SJCRH30 (cell line): Measurements from ENCODE around the gene YAF2. TPM values are rescaled to one million over a fixed set of nuclear protein-coding genes. Genes with fewer than 3 reads are reported as not detected.

ENCODE experiments used
- DNase-seq, 2 experiments: peaks; one replicate each; pipeline ENCODE4 v3.0.0-alpha.2; 2015 to 2020
- H3K27ac ChIP-seq: fragments of 250-450 bp; sonication (Bioruptor Pico); 2 replicates; pipeline ENCODE4 v1.5.1; 2020; ENCODE audit warnings: mild to moderate bottlenecking, moderate library complexity
- H3K27me3 ChIP-seq: fragments of 250-450 bp; sonication (Bioruptor Pico); 2 replicates; pipeline ENCODE4 v1.5.1; 2020; ENCODE audit warnings: mild to moderate bottlenecking, moderate library complexity
- H3K36me3 ChIP-seq: fragments of 250-450 bp; sonication (Bioruptor Pico); 2 replicates; pipeline ENCODE4 v1.5.1; 2020; ENCODE audit warnings: mild to moderate bottlenecking, moderate library complexity
- H3K4me1 ChIP-seq: fragments of 250-450 bp; sonication (Bioruptor Pico); 2 replicates; pipeline ENCODE4 v1.5.1; 2020; ENCODE audit warnings: mild to moderate bottlenecking, moderate library complexity
- H3K4me3 ChIP-seq: fragments of 250-450 bp; sonication (Bioruptor Pico); 2 replicates; pipeline ENCODE4 v1.5.1; 2020; ENCODE audit warnings: mild to moderate bottlenecking, moderate library complexity
- H3K9me3 ChIP-seq: fragments of 250-450 bp; sonication (Bioruptor Pico); replicated peaks from 2 replicates; pipeline ENCODE4 v1.5.1; 2020; ENCODE audit warnings: mild to moderate bottlenecking, moderate library complexity
- total RNA-seq: library from RNA; depleted of rRNA; stranded (reverse); fragments of >200 nt; shearing (Covaris generic); gene quantifications from 2 replicates; pipeline ENCODE4 v1.2.3, GENCODE V29; 2014

YAF2 gene
- total RNA-seq, 1 experiment from 2014 or later = 31.5 TPM

GRCh38 chr12:42163913-42164312 lies 74.1 kb downstream of the YAF2 start:
- H3K4me1 ChIP-seq = no peaks in the 10 kb centered on the region
- H3K4me3 ChIP-seq = no peak overlapping the region
- no peaks in the 10 kb centered on the region for H3K27me3 ChIP-seq
- no peak for DNase-seq
- peaks cover 7% of the 10 kb centered on the region for H3K36me3 ChIP-seq
- H3K9me3 ChIP-seq = no peaks in the 10 kb centered on the region
- no peak overlapping the region for H3K27ac ChIP-seq

- no peak for DNase-seq
- no peak overlapping the region for H3K27ac ChIP-seq
- H3K9me3 ChIP-seq = no peaks in the 10 kb centered on the region
- no peaks in the 10 kb centered on the region for H3K27me3 ChIP-seq
- H3K36me3 ChIP-seq = peaks cover 15% of the 10 kb centered on the region
- H3K4me3 ChIP-seq = no peak overlapping the region
- H3K4me1 ChIP-seq = no peaks in the 10 kb centered on the region
These were observed 75.1 kb downstream of the YAF2 start for GRCh38 chr12:42162965-42163364.

GRCh38 chr12:42162193-42162592 lies 75.9 kb downstream of the YAF2 start:
- Histone ChIP-seq H3K9me3 (no peaks in the 10 kb centered on the region), H3K36me3 (peaks cover 15% of the 10 kb centered on the region), H3K4me3 (no peak overlapping the region), H3K27me3 (no peaks in the 10 kb centered on the region), H3K27ac (no peak overlapping the region), H3K4me1 (no peaks in the 10 kb centered on the region)
- no peak for DNase-seq

- no peak overlapping the region for H3K4me3 ChIP-seq
- no peaks in the 10 kb centered on the region for H3K27me3 ChIP-seq
- peaks cover 15% of the 10 kb centered on the region for H3K36me3 ChIP-seq
- no peak for DNase-seq
- no peaks in the 10 kb centered on the region for H3K4me1 ChIP-seq
- H3K9me3 ChIP-seq = no peaks in the 10 kb centered on the region
- H3K27ac ChIP-seq = no peak overlapping the region
These were observed 76.5 kb downstream of the YAF2 start for GRCh38 chr12:42161529-42161928.

GRCh38 chr12:42156232-42156631 lies 81.8 kb downstream of the YAF2 start:
- Histone ChIP-seq H3K4me1 (no peaks in the 10 kb centered on the region), H3K9me3 (peaks cover 4% of the 10 kb centered on the region; the same call in 1 of the 2 replicates), H3K27me3 (no peaks in the 10 kb centered on the region), H3K36me3 (peaks cover 20% of the 10 kb centered on the region), H3K4me3 (no peak overlapping the region), H3K27ac (no peak overlapping the region)
- DNase-seq = no peak

GRCh38 chr12:42145552-42146215 lies 92.4 kb downstream of the YAF2 start:
- H3K4me3 ChIP-seq = peak overlapping the region; percentile 78

GRCh38 chr12:42145197-42145549 lies 92.9 kb downstream of the YAF2 start:
- Histone ChIP-seq H3K27ac (no peak overlapping the region), H3K4me3 (peak overlapping the region; percentile 78), H3K36me3 (no peaks in the 10 kb centered on the region), H3K9me3 (no peaks in the 10 kb centered on the region), H3K4me1 (no peaks in the 10 kb centered on the region; the same call in 1 of the 2 replicates), H3K27me3 (no peaks in the 10 kb centered on the region)
- DNase-seq = peak in 1 of 2 experiments; percentile 14

More at GRCh38 chr12:42145552-42146215, 92.4 kb downstream of the YAF2 start:
- DNase-seq = no peak
- H3K36me3 ChIP-seq = no peaks in the 10 kb centered on the region
- no peaks in the 10 kb centered on the region for H3K9me3 ChIP-seq
- H3K27ac ChIP-seq = no peak overlapping the region
- no peaks in the 10 kb centered on the region; the same call in 1 of the 2 replicates for H3K4me1 ChIP-seq
- no peaks in the 10 kb centered on the region for H3K27me3 ChIP-seq

- DNase-seq = peak; percentile 95 to 97
- peak within 1 kb of the TSS; percentile 19; the same call in 1 of the 2 replicates for H3K27ac ChIP-seq
These were observed 93.4 kb downstream of the YAF2 start, which contains the start of gene GXYLT1 for GRCh38 chr12:42144408-42145196. Gene GXYLT1 (minus strand): TSS chr12:42144874. CDS start chr12:42144646, 228 bp downstream.

GRCh38 chr12:42144158-42144407 lies 94.0 kb downstream of the YAF2 start:
- Histone ChIP-seq H3K4me3 (peak overlapping the region; percentile 78), H3K9me3 (no peaks in the 10 kb centered on the region), H3K27ac (peak overlapping the region; percentile 19; the same call in 1 of the 2 replicates), H3K27me3 (no peaks in the 10 kb centered on the region), H3K36me3 (no peaks in the 10 kb centered on the region), H3K4me1 (no peaks in the 10 kb centered on the region; the same call in 1 of the 2 replicates)
- DNase-seq = peak; percentile 40 to 54

More at GRCh38 chr12:42144408-42145196, 93.4 kb downstream of the YAF2 start, which contains the start of gene GXYLT1:
- Histone ChIP-seq H3K36me3 (no peaks in the 10 kb centered on the region), H3K9me3 (no peaks in the 10 kb centered on the region), H3K27me3 (no peaks in the 10 kb centered on the region), H3K4me3 (peak within 1 kb of the TSS; percentile 78), H3K4me1 (no peaks in the 10 kb centered on the region; the same call in 1 of the 2 replicates)

- Histone ChIP-seq H3K4me1 (no peaks in the 10 kb centered on the region; the same call in 1 of the 2 replicates), H3K9me3 (no peaks in the 10 kb centered on the region), H3K27ac (peak overlapping the region; percentile 19; the same call in 1 of the 2 replicates), H3K36me3 (no peaks in the 10 kb centered on the region), H3K27me3 (no peaks in the 10 kb centered on the region), H3K4me3 (peak overlapping the region; percentile 78)
- DNase-seq = peak in 1 of 2 experiments; percentile 53
These were observed 94.4 kb downstream of the YAF2 start for GRCh38 chr12:42143452-42144157.

GRCh38 chr12:42141981-42142606 lies 96.0 kb downstream of the YAF2 start:
- H3K36me3 ChIP-seq = no peaks in the 10 kb centered on the region
- no peaks in the 10 kb centered on the region for H3K27me3 ChIP-seq
- no peak overlapping the region for H3K4me3 ChIP-seq
- H3K4me1 ChIP-seq = no peaks in the 10 kb centered on the region; the same call in 1 of the 2 replicates
- H3K27ac ChIP-seq = no peak overlapping the region
- no peaks in the 10 kb centered on the region for H3K9me3 ChIP-seq
- DNase-seq = no peak

GRCh38 chr12:42140901-42141300 lies 97.1 kb downstream of the YAF2 start:
- Histone ChIP-seq H3K9me3 (no peaks in the 10 kb centered on the region), H3K4me1 (no peaks in the 10 kb centered on the region; the same call in 1 of the 2 replicates), H3K4me3 (no peak overlapping the region), H3K27ac (no peak overlapping the region), H3K27me3 (no peaks in the 10 kb centered on the region), H3K36me3 (no peaks in the 10 kb centered on the region)
- no peak for DNase-seq

GRCh38 chr12:42135259-42135814 lies 102.7 kb downstream of the YAF2 start:
- Histone ChIP-seq H3K9me3 (no peaks in the 10 kb centered on the region), H3K27ac (no peak overlapping the region)
- no peak for DNase-seq

More at GRCh38 chr12:42135259-42135814, 102.7 kb downstream of the YAF2 start:
- Histone ChIP-seq H3K4me3 (no peak overlapping the region), H3K4me1 (no peaks in the 10 kb centered on the region), H3K36me3 (0 out of 2 replicates have a peak, but pooled peaks cover 3% of the 10 kb centered on the region), H3K27me3 (no peaks in the 10 kb centered on the region)
